Activated CD8-positive, alpha-beta T cell treated with anti-CD3 and anti-CD28 coated beads for 36 hours (primary cell): ENCODE data around the gene CCDC33. TPM values are rescaled to one million over a fixed set of nuclear protein-coding genes. Genes with fewer than 3 reads are reported as not detected.

Experiments
- ATAC-seq: fragments of 200-7000 bp; cut with Tn5 transposase; one replicate; pipeline ENCODE4 v1.10.0; 2021; ENCODE audit warnings: mild to moderate bottlenecking, moderate library complexity
- CTCF ChIA-PET: fragments of 350-600 bp; sonication (Branson Sonifier 250); formaldehyde crosslinking; loops from one replicate; lab custom pipeline; 2021; ENCODE audit warnings: antibody characterized with exemption; lab: Charles Lee
- POLR2A ChIA-PET: fragments of 350-600 bp; sonication (Branson Sonifier 250); formaldehyde crosslinking; loops from one replicate; lab custom pipeline; 2021; ENCODE audit warnings: antibody characterized with exemption; lab: Charles Lee
- DNase-seq: peaks from one replicate; pipeline ENCODE4 v3.0.0-alpha.2; 2020
- H3K27ac Mint-ChIP-seq: one replicate; pipeline ENCODE4 v1.8.0; 2021; ENCODE audit warnings: mild to moderate bottlenecking, mixed read lengths
- H3K27me3 Mint-ChIP-seq: one replicate; pipeline ENCODE4 v1.8.0; 2021; ENCODE audit warnings: mixed read lengths
- H3K36me3 Mint-ChIP-seq: one replicate; pipeline ENCODE4 v1.8.0; 2021; ENCODE audit warnings: low read depth, mixed read lengths
- H3K4me1 Mint-ChIP-seq: one replicate; pipeline ENCODE4 v1.8.0; 2021; ENCODE audit warnings: low read depth, mixed read lengths
- H3K4me3 Mint-ChIP-seq: one replicate; pipeline ENCODE4 v1.8.0; 2021; ENCODE audit warnings: mild to moderate bottlenecking, moderate library complexity, mixed read lengths
- H3K9me3 Mint-ChIP-seq: one replicate; pipeline ENCODE4 v1.8.0; 2021; ENCODE audit warnings: mixed read lengths
- CTCF ChIP-seq: fragments of 200-600 bp; IDR thresholded peaks from one replicate; pipeline ENCODE4 v1.8.0; 2022; ENCODE audit warnings: antibody characterized with exemption, mild to moderate bottlenecking
- intact Hi-C: fragments of 100-400 bp; cut with micrococcal nuclease; formaldehyde crosslinking; loops from one replicate; pipeline ENCODE4 v1.10.0; 2022
- total RNA-seq, 2 experiments: library from RNA; stranded (reverse); gene quantifications; one replicate each; pipeline ENCODE4 v1.2.3, GENCODE V29; 2021

The CCDC33 gene
- total RNA-seq, 2 experiments from 2014 or later = 0.16 to 0.38 TPM

- ATAC-seq = no peak
- Mint-ChIP-seq H3K4me1 (peaks cover 13% of the 10 kb centered on the region), H3K27me3 (peaks cover 18% of the 10 kb centered on the region), H3K4me3 (no peak overlapping the region), H3K27ac (no peak overlapping the region), H3K9me3 (no peaks in the 10 kb centered on the region), H3K36me3 (no peaks in the 10 kb centered on the region)
- ChIA-PET CTCF (interaction anchor here (1.1 kb wide), 1 partner anchor 33 kb away, joined by 3 read pairs; no protein-coding TSS in a partner anchor), POLR2A (interaction anchor here (0.6 kb wide), 1 partner anchor 89 kb away, joined by 3 read pairs; no protein-coding TSS in a partner anchor)
- intact Hi-C loops = loop anchor here (10.0 kb wide), 1 partner anchor 65 kb away; no protein-coding TSS in a partner anchor
- TF ChIP-seq CTCF = no peak
- DNase-seq = no peak
Observed at GRCh38 chr15:74289671-74290070, 53.5 kb downstream of the CCDC33 start.

- Mint-ChIP-seq H3K27me3 (peaks cover 21% of the 10 kb centered on the region), H3K9me3 (no peaks in the 10 kb centered on the region), H3K27ac (peak overlapping the region; percentile 84), H3K36me3 (no peaks in the 10 kb centered on the region), H3K4me1 (peaks cover 13% of the 10 kb centered on the region), H3K4me3 (no peak overlapping the region)
- ATAC-seq (peak; percentile 33), DNase-seq (no peak)
- no peak for TF ChIP-seq CTCF
- ChIA-PET POLR2A (no interaction called here), CTCF (no interaction called here)
- intact Hi-C loops = loop anchor here (10.0 kb wide), 1 partner anchor 66 kb away; no protein-coding TSS in a partner anchor
Observed at GRCh38 chr15:74290645-74291044, 54.5 kb downstream of the CCDC33 start.

GRCh38 chr15:74291101-74292071 is 55.3 kb downstream of the CCDC33 start:
- POLR2A ChIA-PET = interaction anchor here (0.6 kb wide), 1 partner anchor 119 kb away, joined by 3 read pairs; no protein-coding TSS in a partner anchor
- Mint-ChIP-seq H3K36me3 (no peaks in the 10 kb centered on the region), H3K27ac (peak overlapping the region; percentile 84), H3K9me3 (no peaks in the 10 kb centered on the region), H3K4me1 (peaks cover 13% of the 10 kb centered on the region), H3K27me3 (peaks cover 21% of the 10 kb centered on the region), H3K4me3 (no peak overlapping the region)
- ATAC-seq = peak; percentile 93
- CTCF ChIA-PET = interaction anchor here (1.1 to 1.3 kb wide), 2 partner anchors 16 to 17 kb away, joined by 3 read pairs; no protein-coding TSS in a partner anchor
- TF ChIP-seq CTCF = no peak
- peak; percentile 93 for DNase-seq
- intact Hi-C loops = loop anchor here (10.0 kb wide), 1 partner anchor 67 kb away; no protein-coding TSS in a partner anchor

GRCh38 chr15:74293021-74293810 is 57.1 kb downstream of the CCDC33 start:
- peaks cover 16% of the 10 kb centered on the region for H3K27me3 Mint-ChIP-seq
- intact Hi-C loops = loop anchor here (10.0 kb wide), 1 partner anchor 68 kb away; no protein-coding TSS in a partner anchor

More at GRCh38 chr15:74293021-74293810, 57.1 kb downstream of the CCDC33 start:
- Mint-ChIP-seq H3K36me3 (no peaks in the 10 kb centered on the region), H3K9me3 (no peaks in the 10 kb centered on the region), H3K4me1 (peaks cover 13% of the 10 kb centered on the region), H3K4me3 (no peak overlapping the region), H3K27ac (no peak overlapping the region)
- ATAC-seq (no peak), DNase-seq (no peak)
- TF ChIP-seq CTCF = no peak
- ChIA-PET POLR2A (no interaction called here), CTCF (interaction anchor here (0.8 to 1.8 kb wide), 2 partner anchors 14 to 29 kb away, joined by 3 to 4 read pairs; no protein-coding TSS in a partner anchor)
